Endothelial cell of coronary artery (primary cell): ENCODE data around the gene CYBC1. TPM values are rescaled to one million over a fixed set of nuclear protein-coding genes. Genes with fewer than 3 reads are reported as not detected.

ENCODE experiments used
- total RNA-seq: library from RNA; depleted of rRNA; stranded (reverse); fragments of >200 nt; gene quantifications from 2 replicates; pipeline ENCODE4 v1.2.3, GENCODE V29; 2014

Gene CYBC1
- total RNA-seq = 37.1 and 46.6 TPM in 2 replicates

GRCh38 chr17:82450357-82451106, at the start of gene CYBC1:
TSS of gene CYBC1 (minus strand) at chr17:82450752. CDS start at chr17:82449254, 1,498 bp downstream.

GRCh38 chr17:82458179-82458884, 7.8 kb upstream of the CYBC1 start, which contains the start of gene NARF:
TSS of gene NARF (plus strand) at chr17:82458741. CDS start at chr17:82458804, 63 bp downstream.

GRCh38 chr17:82418001-82418986, 32.3 kb downstream of the CYBC1 start, which contains the start of the genes HEXD and OGFOD3:
TSS of gene HEXD (plus strand) at chr17:82418347. CDS start at chr17:82419800, 1,453 bp downstream.
TSS of gene OGFOD3 (minus strand) at chr17:82418586. CDS start at chr17:82418485, 101 bp downstream.

Other genes starting within 250 kb of the CYBC1 start
- gene CCDC57, start 237.9 kb downstream of the CYBC1 start, total RNA-seq = 8.0 and 16.7 TPM in 2 replicates
- 97.3 and 281 TPM in 2 replicates for gene SLC16A3, start 221.7 kb downstream of the CYBC1 start, total RNA-seq
- gene CSNK1D, start 177.1 kb downstream of the CYBC1 start, total RNA-seq = 52.3 and 66.3 TPM in 2 replicates
- gene CD7, start 133.1 kb downstream of the CYBC1 start, total RNA-seq = not detected in 2 replicates
- 0.36 and 1.8 TPM in 2 replicates for gene SECTM1, start 117.0 kb downstream of the CYBC1 start, total RNA-seq
- under 0.01 and 0.09 TPM in 2 replicates for gene TEX19, start 91.5 kb downstream of the CYBC1 start, total RNA-seq
- gene UTS2R, start 79.0 kb downstream of the CYBC1 start, total RNA-seq = not detected in 2 replicates
- 10.1 and 11.5 TPM in 2 replicates for gene HEXD, start 32.4 kb downstream of the CYBC1 start, total RNA-seq
- gene OGFOD3, start 32.2 kb downstream of the CYBC1 start, total RNA-seq = 22.9 and 26.6 TPM in 2 replicates
- gene NARF, start 8.0 kb upstream of the CYBC1 start, total RNA-seq = 55.1 and 69.7 TPM in 2 replicates
- gene FOXK2, start 69.0 kb upstream of the CYBC1 start, total RNA-seq = 25.1 and 36.5 TPM in 2 replicates
- 54.1 and 56.2 TPM in 2 replicates for gene WDR45B, start 197.7 kb upstream of the CYBC1 start, total RNA-seq
- gene RAB40B, start 247.9 kb upstream of the CYBC1 start, total RNA-seq = 7.0 and 7.6 TPM in 2 replicates